ENCODE results near the gene TTC23. TPM values are rescaled to one million over a fixed set of nuclear protein-coding genes. Genes with fewer than 3 reads are reported as not detected.

The TTC23 gene
- total and polyA plus RNA-seq, 7 donors: 5.5 to 33.0 (median 19.9) TPM

- Histone ChIP-seq H3K4me1 (peaks cover 0 to 100% (median 97%) of the 10 kb centered on the region in 4 donors), H3K36me3 (peaks cover 18 to 66% (median 26%) of the 10 kb centered on the region in 4 donors), H3K4me3 (peak overlapping the region in 1 of 4 donors; percentile 1), H3K27ac (peak overlapping the region; percentile 90 to 100 (median 96)), H3K9me3 (no peaks in the 10 kb centered on the region), H3K27me3 (no peaks in the 10 kb centered on the region)
- WGBS, 2 donors: 80 to 89% methylated on average over 7 of the region's 7 CpGs
- TF ChIP-seq CTCF (IDR thresholded peaks at IDR 0.05): no peak
- TF ChIP-seq EP300 (IDR thresholded peaks at IDR 0.05): no peak
- TF ChIP-seq POLR2A (IDR thresholded peaks at IDR 0.05): no peak
- peak in 1 of 4 donors; percentile 47 for TF ChIP-seq POLR2AphosphoS5 (IDR thresholded peaks at IDR 0.05)
- intact Hi-C loops (cut with DNase I): no loop called here
- no peak for DNase-seq
These were observed 131.1 kb downstream of the TTC23 start for GRCh38 chr15:99118258-99118632.

- Histone ChIP-seq H3K27ac (peak overlapping the region; percentile 90 to 100 (median 96)), H3K36me3 (peaks cover 18 to 71% (median 26%) of the 10 kb centered on the region in 4 donors), H3K27me3 (no peaks in the 10 kb centered on the region), H3K4me1 (peaks cover 0 to 100% (median 97%) of the 10 kb centered on the region in 4 donors), H3K9me3 (no peaks in the 10 kb centered on the region), H3K4me3 (peak overlapping the region in 1 of 4 donors; percentile 1)
- no peak for TF ChIP-seq CTCF (IDR thresholded peaks at IDR 0.05)
- TF ChIP-seq POLR2AphosphoS5 (IDR thresholded peaks at IDR 0.05): peak in 2 of 4 donors; percentile 2 to 59
- TF ChIP-seq POLR2A (IDR thresholded peaks at IDR 0.05): no peak
- TF ChIP-seq EP300 (IDR thresholded peaks at IDR 0.05): no peak
- whole genome bisulfite sequencing, 2 donors: 89% methylated on average over 20 of the region's 20 CpGs
- intact Hi-C loops (cut with DNase I): no loop called here
- DNase-seq: peak; percentile 72
These were observed 131.7 kb downstream of the TTC23 start for GRCh38 chr15:99117563-99118257.

- peaks cover 18 to 77% (median 26%) of the 10 kb centered on the region in 4 donors for H3K36me3 ChIP-seq
- no peak for TF ChIP-seq EP300 (IDR thresholded peaks at IDR 0.05)
- TF ChIP-seq POLR2AphosphoS5 (IDR thresholded peaks at IDR 0.05): peak; percentile 20 to 67 (median 44)
- H3K27ac ChIP-seq: peak overlapping the region; percentile 90 to 100 (median 96)
- intact Hi-C loops (cut with DNase I): no loop called here
- no peaks in the 10 kb centered on the region for H3K9me3 ChIP-seq
- peaks cover 0 to 100% (median 97%) of the 10 kb centered on the region in 4 donors for H3K4me1 ChIP-seq
- WGBS, 2 donors: 86 to 90% methylated on average over 8 of the region's 8 CpGs
- no peak overlapping the region for H3K4me3 ChIP-seq
- peak; percentile 77 for DNase-seq
- no peaks in the 10 kb centered on the region for H3K27me3 ChIP-seq
These were observed 132.3 kb downstream of the TTC23 start for GRCh38 chr15:99117111-99117510.

DNA sequence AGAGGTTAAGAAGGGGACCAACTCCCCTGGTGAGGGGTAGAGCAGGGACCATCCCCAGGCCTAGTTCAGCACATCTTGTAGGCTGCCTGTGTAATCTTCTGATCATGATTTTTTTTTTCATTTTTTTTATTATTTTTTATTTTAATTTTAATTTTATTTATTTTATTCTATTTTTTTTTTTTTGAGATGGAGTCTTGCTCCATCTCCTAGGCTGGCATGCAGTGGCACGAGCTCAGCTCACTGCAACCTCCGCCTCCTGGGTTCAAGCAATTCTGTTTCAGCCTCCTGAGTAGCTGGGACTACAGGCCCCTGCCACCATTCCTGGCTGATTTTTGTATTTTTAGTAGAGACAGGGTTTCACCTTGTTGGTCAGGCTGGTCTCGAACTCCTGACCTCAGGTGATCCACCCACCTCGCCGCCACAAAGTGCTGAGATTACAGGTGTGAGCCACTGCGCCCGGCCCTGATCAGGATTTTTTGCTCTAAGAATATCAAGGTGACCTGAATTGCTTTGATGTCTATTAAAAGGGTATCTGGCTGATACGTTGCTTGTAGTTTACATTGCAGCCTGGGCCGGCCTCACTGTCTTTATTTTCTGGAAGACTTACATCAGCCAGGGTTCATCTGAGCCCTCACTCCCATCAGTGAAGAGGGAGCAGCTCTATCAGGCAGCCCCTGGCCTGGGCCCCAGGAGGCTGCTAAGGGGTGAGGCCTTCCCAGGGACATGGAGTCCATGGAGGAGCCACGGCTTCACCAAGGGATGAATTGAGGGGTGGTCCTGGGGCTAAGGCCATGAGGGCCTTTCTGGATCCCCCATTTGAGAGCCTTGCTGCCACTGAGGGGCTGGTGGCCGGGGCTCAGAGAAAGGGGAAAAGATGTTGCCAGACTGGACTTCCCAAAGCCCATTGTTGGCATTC is 133.8 kb downstream of the TTC23 start:
- Histone ChIP-seq H3K4me3 (no peak overlapping the region), H3K9me3 (no peaks in the 10 kb centered on the region), H3K27me3 (no peaks in the 10 kb centered on the region), H3K36me3 (peaks cover 18 to 89% (median 28%) of the 10 kb centered on the region in 4 donors), H3K4me1 (peaks cover 0 to 100% (median 97%) of the 10 kb centered on the region in 4 donors), H3K27ac (peak overlapping the region; percentile 90 to 100 (median 96))
- TF ChIP-seq POLR2A (IDR thresholded peaks at IDR 0.05) (no peak), EP300 (IDR thresholded peaks at IDR 0.05) (no peak), CTCF (IDR thresholded peaks at IDR 0.05) (no peak), POLR2AphosphoS5 (IDR thresholded peaks at IDR 0.05) (no peak)
- intact Hi-C loops (cut with DNase I): no loop called here
- peak; percentile 64 for DNase-seq
- 86% methylated on average over 11 of the region's 11 CpGs for WGBS, 2 donors
